Rectal smooth muscle tissue (tissue), 1 donor: ENCODE results near the gene CTNND2.

Source experiments
- H3K27ac ChIP-seq: one replicate; pipeline ENCODE4 v1.7.0; 2013; ENCODE audit warnings: low read depth, low read length, inconsistent platforms
- H3K27me3 ChIP-seq: one replicate; pipeline ENCODE4 v1.7.0; 2013; ENCODE audit warnings: low read length; ENCODE audit not compliant: control insufficient read depth, insufficient read depth
- H3K36me3 ChIP-seq: one replicate; pipeline ENCODE4 v1.7.0; 2013; ENCODE audit warnings: low read length; ENCODE audit not compliant: control insufficient read depth, insufficient read depth
- H3K4me1 ChIP-seq: one replicate; pipeline ENCODE4 v1.7.0; 2013; ENCODE audit warnings: low read length; ENCODE audit not compliant: control insufficient read depth, insufficient read depth
- H3K4me3 ChIP-seq: one replicate; pipeline ENCODE4 v1.7.0; 2013; ENCODE audit warnings: low read length
- H3K9ac ChIP-seq: one replicate; pipeline ENCODE4 v1.7.0; 2013; ENCODE audit warnings: low read length

Gene CTNND2

GRCh38 chr5:10985091-10985720 is 919.0 kb downstream of the CTNND2 start:
- no peaks in the 10 kb centered on the region for H3K27me3 ChIP-seq
- H3K9ac ChIP-seq: no peak overlapping the region
- no peaks in the 10 kb centered on the region for H3K4me1 ChIP-seq
- no peak overlapping the region for H3K4me3 ChIP-seq
- no peak overlapping the region for H3K27ac ChIP-seq
- no peaks in the 10 kb centered on the region for H3K36me3 ChIP-seq

- no peak overlapping the region for H3K4me3 ChIP-seq
- H3K36me3 ChIP-seq: no peaks in the 10 kb centered on the region
- no peaks in the 10 kb centered on the region for H3K27me3 ChIP-seq
- H3K4me1 ChIP-seq: no peaks in the 10 kb centered on the region
- H3K27ac ChIP-seq: no peak overlapping the region
- H3K9ac ChIP-seq: no peak overlapping the region
Measured at GRCh38 chr5:10984021-10984715, 920.1 kb downstream of the CTNND2 start.

DNA sequence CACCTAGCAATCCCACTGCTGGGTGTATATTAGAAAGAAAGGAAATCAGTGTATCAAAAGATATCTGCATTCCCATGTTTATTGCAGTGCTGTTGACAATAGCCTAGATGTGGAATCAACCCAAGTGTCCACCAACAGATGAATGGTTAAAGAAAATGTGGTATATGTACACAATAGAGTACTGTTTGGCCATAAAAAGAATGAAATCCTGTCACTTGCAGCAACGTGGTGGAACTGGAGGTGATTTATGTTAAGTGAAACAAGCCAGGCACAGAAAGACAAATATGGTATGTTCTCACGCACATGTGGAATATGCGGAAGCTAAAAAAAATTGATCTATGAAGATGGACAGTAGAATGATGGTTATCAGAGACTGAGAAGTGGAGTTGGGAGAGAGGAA is 921.6 kb downstream of the CTNND2 start:
- Histone ChIP-seq H3K27ac (no peak overlapping the region), H3K4me3 (no peak overlapping the region), H3K36me3 (no peaks in the 10 kb centered on the region), H3K9ac (no peak overlapping the region), H3K27me3 (no peaks in the 10 kb centered on the region), H3K4me1 (no peaks in the 10 kb centered on the region)

- H3K4me1 ChIP-seq: no peaks in the 10 kb centered on the region
- H3K4me3 ChIP-seq: no peak overlapping the region
- no peaks in the 10 kb centered on the region for H3K27me3 ChIP-seq
- H3K9ac ChIP-seq: no peak overlapping the region
- H3K36me3 ChIP-seq: no peaks in the 10 kb centered on the region
- H3K27ac ChIP-seq: no peak overlapping the region
Measured at GRCh38 chr5:10981932-10982331, 922.3 kb downstream of the CTNND2 start.

DNA sequence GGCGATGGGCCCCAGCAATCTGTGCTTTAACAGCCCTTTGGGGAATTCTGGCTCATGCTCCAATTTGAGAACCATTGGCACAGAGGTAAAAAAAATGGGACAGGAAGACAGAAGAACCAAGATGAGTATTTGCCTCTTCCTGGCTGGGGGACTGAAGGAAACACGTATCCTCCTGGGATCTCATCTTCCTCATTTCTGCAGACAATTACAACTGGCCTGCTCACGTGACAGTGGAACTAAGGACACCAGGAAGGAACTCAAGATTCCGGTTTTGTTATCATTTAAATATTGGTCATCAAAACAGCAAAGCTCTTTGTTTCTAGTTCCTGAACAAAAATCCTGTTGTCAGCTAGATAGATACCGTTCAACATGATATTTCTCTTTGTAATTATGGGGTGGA is 927.2 kb downstream of the CTNND2 start:
- H3K4me1 ChIP-seq: no peaks in the 10 kb centered on the region
- H3K36me3 ChIP-seq: no peaks in the 10 kb centered on the region
- H3K4me3 ChIP-seq: no peak overlapping the region
- no peak overlapping the region for H3K27ac ChIP-seq
- H3K27me3 ChIP-seq: no peaks in the 10 kb centered on the region
- H3K9ac ChIP-seq: no peak overlapping the region

- no peaks in the 10 kb centered on the region for H3K27me3 ChIP-seq
- no peak overlapping the region for H3K9ac ChIP-seq
- H3K27ac ChIP-seq: no peak overlapping the region
- H3K36me3 ChIP-seq: no peaks in the 10 kb centered on the region
- H3K4me1 ChIP-seq: no peaks in the 10 kb centered on the region
- no peak overlapping the region for H3K4me3 ChIP-seq
Measured at GRCh38 chr5:10975945-10976344, 928.3 kb downstream of the CTNND2 start.

GRCh38 chr5:10974850-10975249 is 929.4 kb downstream of the CTNND2 start:
- Histone ChIP-seq H3K36me3 (no peaks in the 10 kb centered on the region), H3K4me1 (no peaks in the 10 kb centered on the region), H3K4me3 (no peak overlapping the region), H3K27ac (no peak overlapping the region), H3K9ac (no peak overlapping the region), H3K27me3 (no peaks in the 10 kb centered on the region)

DNA sequence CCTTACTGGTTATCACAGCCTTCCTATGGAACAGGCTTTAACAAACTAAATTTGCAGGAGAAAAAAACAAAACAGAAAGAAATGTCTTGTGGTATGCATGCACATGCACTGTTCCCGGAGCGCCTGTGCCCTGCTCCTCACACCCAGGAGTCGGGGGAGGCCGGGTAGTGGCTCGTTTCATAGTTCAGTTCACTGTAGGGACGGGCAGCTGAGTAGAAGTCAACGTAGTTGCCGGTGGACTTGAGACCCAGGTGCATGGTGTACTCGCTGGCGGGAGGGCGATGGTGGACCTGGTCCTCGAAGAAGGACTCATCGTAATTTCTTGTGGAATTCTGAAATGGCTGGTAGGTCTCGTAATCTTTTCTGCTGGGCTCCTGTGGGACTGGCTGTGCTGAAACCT is 930.9 kb downstream of the CTNND2 start:
- Histone ChIP-seq H3K36me3 (no peaks in the 10 kb centered on the region), H3K4me3 (no peak overlapping the region), H3K27me3 (no peaks in the 10 kb centered on the region), H3K9ac (no peak overlapping the region), H3K4me1 (no peaks in the 10 kb centered on the region), H3K27ac (no peak overlapping the region)

- Histone ChIP-seq H3K4me1 (no peaks in the 10 kb centered on the region), H3K36me3 (no peaks in the 10 kb centered on the region), H3K4me3 (no peak overlapping the region), H3K27me3 (no peaks in the 10 kb centered on the region), H3K27ac (no peak overlapping the region), H3K9ac (no peak overlapping the region)
Measured at GRCh38 chr5:10969684-10970180, 934.5 kb downstream of the CTNND2 start.

DNA sequence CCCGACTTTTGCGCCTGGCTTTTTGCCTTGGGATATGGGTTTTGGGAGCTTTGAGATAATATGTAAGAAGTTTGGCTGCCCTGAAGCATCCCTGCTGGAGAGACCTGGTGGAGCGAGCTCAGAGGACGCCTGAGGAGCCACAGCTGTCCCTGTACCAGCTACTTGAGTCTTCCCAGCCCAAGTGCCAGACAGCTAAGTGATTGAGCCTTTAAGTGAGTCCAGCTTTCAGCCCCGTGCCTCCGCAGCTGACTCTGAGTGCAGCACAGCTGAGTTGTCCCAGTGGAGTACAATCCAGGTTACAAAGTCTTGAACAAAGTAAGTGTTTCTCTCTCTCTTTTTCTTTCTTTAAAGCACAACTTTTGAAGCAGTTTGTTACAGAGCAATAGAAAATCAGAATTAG is 939.4 kb downstream of the CTNND2 start:
- H3K9ac ChIP-seq: no peak overlapping the region
- no peak overlapping the region for H3K27ac ChIP-seq
- no peak overlapping the region for H3K4me3 ChIP-seq
- H3K4me1 ChIP-seq: no peaks in the 10 kb centered on the region
- no peaks in the 10 kb centered on the region for H3K27me3 ChIP-seq
- no peaks in the 10 kb centered on the region for H3K36me3 ChIP-seq

- Histone ChIP-seq H3K4me1 (no peaks in the 10 kb centered on the region), H3K27ac (no peak overlapping the region), H3K4me3 (no peak overlapping the region), H3K36me3 (no peaks in the 10 kb centered on the region), H3K9ac (no peak overlapping the region), H3K27me3 (no peaks in the 10 kb centered on the region)
Measured at GRCh38 chr5:10958728-10959127, 945.5 kb downstream of the CTNND2 start.

- H3K27me3 ChIP-seq: no peaks in the 10 kb centered on the region
- no peak overlapping the region for H3K27ac ChIP-seq
- no peaks in the 10 kb centered on the region for H3K4me1 ChIP-seq
- no peaks in the 10 kb centered on the region for H3K36me3 ChIP-seq
- no peak overlapping the region for H3K9ac ChIP-seq
- no peak overlapping the region for H3K4me3 ChIP-seq
Measured at GRCh38 chr5:10949856-10950630, 954.2 kb downstream of the CTNND2 start.
